NCI-H2196 (cell line): Measurements from ENCODE around the gene FARP1.

Source experiments
- DNase-seq: peaks from one replicate; lab custom pipeline; 2025; ENCODE audit not compliant: unreplicated experiment; lab: John Stamatoyannopoulos, UW

Gene FARP1

GRCh38 chr13:98456413-98456845 is 313.5 kb downstream of the FARP1 start:
- DNase-seq, result no peak

- no peak for DNase-seq
These were observed 314.2 kb downstream of the FARP1 start for GRCh38 chr13:98457053-98457452.

DNA sequence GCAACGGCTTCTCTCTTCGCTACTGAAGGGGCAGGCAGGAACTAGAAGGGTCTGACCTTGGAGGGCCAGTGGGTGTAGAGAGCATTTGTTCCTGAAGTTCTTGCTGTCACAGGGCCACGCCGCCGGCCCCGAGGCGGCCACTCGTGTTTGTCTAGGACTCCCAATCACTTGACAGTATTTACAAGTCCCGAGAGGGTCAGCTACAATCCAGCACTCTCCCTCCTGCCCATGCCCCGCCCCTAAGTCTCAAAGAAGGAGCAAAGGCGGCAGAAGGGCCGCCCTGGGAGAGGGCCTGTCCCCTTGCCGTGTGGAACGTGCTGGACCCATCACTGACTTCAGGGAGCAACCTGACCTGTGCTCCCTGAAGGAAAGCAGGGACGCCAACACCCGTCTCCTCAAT is 315.5 kb downstream of the FARP1 start:
- no peak for DNase-seq

GRCh38 chr13:98459171-98459681 is 316.3 kb downstream of the FARP1 start:
- DNase-seq, result no peak

- no peak for DNase-seq
These were observed 317.0 kb downstream of the FARP1 start for GRCh38 chr13:98459721-98460370.

DNA sequence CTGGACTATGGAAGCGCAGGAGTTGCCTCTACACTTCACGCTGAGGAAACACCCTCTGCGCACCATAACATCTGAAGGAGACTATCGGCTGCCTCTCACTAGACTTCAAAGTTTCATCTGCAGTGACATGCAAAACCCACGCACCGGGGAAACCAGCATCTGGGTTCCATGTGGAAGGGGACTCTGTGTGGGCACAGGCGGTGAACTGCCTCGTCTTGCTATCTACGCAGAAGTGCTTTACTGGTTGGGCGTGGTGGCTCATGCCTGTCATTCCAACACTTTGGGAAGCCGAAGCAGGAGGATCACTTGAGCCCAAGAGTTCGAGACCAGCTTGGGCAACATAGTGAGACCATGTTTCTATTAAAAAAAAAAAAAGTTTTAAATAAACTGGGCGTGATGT is 317.6 kb downstream of the FARP1 start:
- no peak for DNase-seq

GRCh38 chr13:98461486-98462240 is 318.8 kb downstream of the FARP1 start:
- DNase-seq, result no peak

GRCh38 chr13:98462241-98462882 is 319.5 kb downstream of the FARP1 start:
- no peak for DNase-seq

DNA sequence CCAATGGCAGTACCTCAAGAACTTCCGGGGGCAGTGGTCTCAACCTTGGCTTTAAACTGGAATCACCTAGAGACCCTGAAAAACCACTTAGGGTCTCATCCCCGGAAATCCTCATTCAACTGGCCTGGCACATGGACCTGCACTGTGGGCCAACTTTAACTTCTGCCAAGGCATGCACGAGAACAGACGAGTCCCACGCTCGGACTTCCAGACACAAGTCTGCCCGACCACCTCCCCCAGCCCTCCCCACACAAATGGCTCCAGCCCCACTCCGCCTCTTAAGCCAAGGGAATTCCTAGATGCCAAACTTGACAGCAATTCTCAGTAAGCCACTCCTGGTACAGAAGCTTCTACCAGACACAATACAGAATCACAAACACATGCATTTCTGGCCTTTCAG is 320.1 kb downstream of the FARP1 start:
- DNase-seq, result no peak

GRCh38 chr13:98466634-98467236 is 323.8 kb downstream of the FARP1 start:
- DNase-seq, result peak; percentile 3

DNA sequence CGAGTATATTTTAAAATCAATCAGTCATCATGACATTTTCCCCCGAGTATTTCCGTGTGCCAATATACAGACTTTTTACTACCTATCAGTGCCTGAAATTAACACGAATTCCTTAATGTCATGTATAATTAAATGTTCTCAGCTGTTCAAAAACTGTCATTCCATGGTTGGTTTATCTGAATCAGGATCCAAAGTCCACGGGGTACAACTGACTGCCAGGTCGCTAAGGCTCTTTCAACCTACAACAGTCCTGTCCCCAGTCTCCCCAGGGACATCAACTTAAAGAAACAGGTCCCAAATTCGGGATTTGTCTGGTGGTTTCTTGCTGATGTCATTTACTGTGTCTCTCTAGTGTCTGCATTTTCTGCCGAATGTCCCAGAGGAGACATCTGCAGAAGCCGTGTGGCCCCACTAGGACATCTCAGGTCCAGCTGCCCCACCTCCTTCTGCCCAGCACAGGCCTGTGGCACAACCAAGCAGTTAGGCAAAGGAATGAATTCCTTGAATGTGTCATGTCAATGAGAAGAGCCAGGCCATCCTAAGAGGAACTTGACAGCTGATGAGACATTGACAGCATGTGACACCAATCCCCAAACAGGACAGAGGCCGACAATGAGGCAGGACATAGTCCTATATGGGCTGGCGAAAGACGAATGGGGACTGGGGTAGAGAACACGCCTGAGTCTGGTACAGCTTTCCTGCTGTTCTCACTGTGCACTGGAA is 324.5 kb downstream of the FARP1 start:
- DNase-seq, result no peak

DNA sequence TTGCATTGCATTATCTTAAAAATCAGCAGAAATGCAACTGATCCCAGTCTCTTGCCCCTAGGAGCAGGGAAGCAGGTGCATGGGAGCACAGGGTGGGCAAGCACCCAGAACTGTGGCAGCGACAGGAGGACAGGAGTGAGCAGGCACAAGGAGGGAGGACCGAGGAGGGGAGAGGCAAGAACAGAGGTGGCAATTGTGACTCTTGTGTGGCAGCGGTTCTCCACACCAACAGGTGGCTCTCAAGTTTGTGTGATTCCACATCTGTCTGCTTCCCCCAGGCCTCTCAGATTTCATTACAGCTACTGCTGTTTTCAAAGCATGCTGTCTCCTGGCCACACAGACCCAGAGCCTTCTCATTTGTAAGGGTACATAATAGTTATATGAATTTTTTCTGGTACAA is 325.5 kb downstream of the FARP1 start:
- peak; percentile 6 for DNase-seq

- DNase-seq, result no peak
These were observed 326.0 kb downstream of the FARP1 start for GRCh38 chr13:98468929-98469328.

GRCh38 chr13:98470920-98471319 is 328.0 kb downstream of the FARP1 start:
- no peak for DNase-seq

GRCh38 chr13:98471934-98472333 is 329.0 kb downstream of the FARP1 start:
- DNase-seq, result no peak

DNA sequence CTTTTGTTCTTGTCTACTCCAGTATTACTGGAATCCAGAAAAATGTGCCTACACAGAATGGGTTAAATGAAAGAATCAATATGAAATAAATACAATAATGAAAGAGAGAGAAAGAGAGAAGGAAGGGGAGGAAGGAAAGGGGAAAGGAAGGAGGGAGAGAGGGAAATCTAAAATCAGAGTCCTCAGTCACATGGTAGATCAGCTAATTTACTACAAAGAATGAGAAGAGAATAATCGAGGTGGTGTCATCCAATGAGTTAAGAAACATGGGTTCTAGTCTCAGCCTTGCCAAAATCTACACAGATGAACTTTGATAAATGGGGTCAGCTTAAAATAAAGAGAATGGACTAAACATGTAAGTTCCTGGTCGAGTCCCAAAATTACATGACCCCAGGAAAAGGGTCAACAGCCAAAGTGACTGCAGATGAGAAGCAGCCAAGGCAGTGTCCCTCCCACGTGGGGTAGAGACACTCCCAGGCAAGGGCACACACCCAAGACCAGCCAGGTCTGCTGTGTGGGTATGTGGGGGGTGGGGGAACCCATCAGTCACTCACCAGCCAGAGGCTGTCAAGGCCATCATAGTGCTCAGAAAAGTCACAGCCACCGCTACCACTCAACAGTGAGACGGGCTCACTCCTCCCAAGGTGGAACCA is 330.4 kb downstream of the FARP1 start:
- no peak for DNase-seq

DNA sequence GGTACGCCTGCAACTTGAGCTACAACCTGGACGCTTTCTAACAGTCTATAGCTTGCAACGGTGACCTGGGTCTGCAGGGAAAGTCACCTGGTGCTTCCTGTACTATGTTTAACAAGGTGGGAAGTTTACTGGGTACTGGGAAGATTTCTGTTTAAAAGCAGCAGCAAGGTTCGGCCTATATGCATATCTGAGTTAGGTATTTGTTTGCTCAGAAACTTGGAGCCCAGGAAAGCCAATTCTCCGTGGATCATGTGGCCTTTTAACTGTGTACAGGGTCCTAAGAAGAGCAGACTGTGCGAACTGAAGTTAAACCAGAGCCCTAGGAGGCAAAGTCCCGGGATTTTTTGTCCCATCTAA is 330.9 kb downstream of the FARP1 start:
- no peak for DNase-seq

DNA sequence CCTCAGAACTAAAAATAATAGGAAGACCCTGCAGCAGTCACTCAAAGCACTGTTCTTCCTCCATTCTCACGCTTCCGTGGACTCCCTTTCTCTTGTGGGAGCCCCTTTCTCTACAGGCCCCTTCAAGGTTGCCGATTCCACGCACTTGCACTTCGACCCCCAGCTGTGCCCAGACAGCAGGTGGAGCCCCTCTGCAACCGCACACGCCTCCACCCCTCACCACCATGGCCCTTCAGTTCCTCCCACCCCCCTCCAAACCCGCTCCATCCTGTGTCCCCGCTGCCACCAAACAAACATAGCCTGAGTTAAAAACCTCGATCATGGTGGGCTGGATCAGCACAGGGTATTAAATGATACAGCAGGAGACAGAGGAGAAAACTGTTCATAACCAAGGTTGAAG is 331.4 kb downstream of the FARP1 start:
- no peak for DNase-seq

- no peak for DNase-seq
These were observed 331.9 kb downstream of the FARP1 start for GRCh38 chr13:98474761-98475160.

DNA sequence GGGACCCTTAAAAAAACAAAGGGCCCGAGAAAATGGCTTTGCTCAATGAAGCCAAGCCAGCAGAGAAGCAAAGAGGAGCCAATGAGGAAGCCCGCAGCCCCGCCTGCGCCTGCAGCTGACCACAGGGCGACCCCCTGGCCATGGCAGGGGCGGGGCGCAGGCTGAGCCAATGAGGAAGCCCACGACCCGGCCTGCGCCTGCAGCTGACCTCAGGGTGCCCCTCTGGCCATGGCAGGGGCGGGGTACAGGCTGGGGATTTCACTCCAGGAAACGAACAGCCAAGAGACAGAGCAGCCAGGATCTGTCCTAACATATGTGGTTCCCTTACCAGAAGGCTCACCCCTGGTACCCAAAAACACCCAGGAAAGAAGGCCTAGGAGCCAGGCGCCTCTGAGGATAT is 332.6 kb downstream of the FARP1 start:
- no peak for DNase-seq

- DNase-seq, result no peak
These were observed 333.2 kb downstream of the FARP1 start for GRCh38 chr13:98476106-98476505.
